Fibroblast of villous mesenchyme (primary cell): ENCODE measurements around the gene TTLL11. TPM values are rescaled to one million over a fixed set of nuclear protein-coding genes. Genes with fewer than 3 reads are reported as not detected.

Experiments used
- DNase-seq: peaks from one replicate; pipeline ENCODE4 v3.0.0-alpha.2; 2010; ENCODE audit warnings: low read depth
- H3K4me3 ChIP-seq: 2 replicates; pipeline ENCODE4 v1.5.1; 2011; ENCODE audit warnings: low read depth, mild to moderate bottlenecking, low read length
- total RNA-seq: library from RNA; depleted of rRNA; stranded (reverse); fragments of >200 nt; gene quantifications from 2 replicates; pipeline ENCODE4 v1.2.3, GENCODE V29; 2012
- TF ChIP-seq, protein P1 (sequence below): IDR thresholded peaks from 2 replicates; pipeline ENCODE4 v1.5.1; 2012; ENCODE audit warnings: low read depth, mild to moderate bottlenecking, low read length; ENCODE audit not compliant: insufficient read depth

The TTLL11 gene
- total RNA-seq, 1 donor: 4.3 TPM

DNA sequence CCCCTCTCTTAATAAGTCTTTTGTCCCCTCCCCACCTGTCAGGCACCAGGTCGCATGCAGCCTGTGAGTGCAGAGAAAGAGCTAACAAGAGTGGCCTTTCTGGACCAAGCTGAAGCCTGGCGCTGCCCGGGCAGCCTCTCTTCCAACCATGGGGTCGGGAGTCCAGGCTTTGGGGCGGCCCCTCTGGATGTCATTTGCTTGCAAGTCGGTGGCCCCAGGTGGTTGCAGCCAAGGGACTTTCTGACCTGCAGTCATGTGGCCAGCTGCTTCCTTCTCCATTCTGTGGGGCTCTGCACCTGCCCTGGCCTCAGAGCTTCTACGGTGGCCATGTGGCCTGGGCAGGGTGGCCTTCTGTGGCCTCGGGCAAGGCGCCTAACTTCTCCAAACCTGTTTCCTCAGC, 282.0 kb downstream of the TTLL11 start:
- no peak overlapping the region for H3K4me3 ChIP-seq
- TF ChIP-seq, protein P1, sequence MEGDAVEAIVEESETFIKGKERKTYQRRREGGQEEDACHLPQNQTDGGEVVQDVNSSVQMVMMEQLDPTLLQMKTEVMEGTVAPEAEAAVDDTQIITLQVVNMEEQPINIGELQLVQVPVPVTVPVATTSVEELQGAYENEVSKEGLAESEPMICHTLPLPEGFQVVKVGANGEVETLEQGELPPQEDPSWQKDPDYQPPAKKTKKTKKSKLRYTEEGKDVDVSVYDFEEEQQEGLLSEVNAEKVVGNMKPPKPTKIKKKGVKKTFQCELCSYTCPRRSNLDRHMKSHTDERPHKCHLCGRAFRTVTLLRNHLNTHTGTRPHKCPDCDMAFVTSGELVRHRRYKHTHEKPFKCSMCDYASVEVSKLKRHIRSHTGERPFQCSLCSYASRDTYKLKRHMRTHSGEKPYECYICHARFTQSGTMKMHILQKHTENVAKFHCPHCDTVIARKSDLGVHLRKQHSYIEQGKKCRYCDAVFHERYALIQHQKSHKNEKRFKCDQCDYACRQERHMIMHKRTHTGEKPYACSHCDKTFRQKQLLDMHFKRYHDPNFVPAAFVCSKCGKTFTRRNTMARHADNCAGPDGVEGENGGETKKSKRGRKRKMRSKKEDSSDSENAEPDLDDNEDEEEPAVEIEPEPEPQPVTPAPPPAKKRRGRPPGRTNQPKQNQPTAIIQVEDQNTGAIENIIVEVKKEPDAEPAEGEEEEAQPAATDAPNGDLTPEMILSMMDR: no peak
- no peak for DNase-seq

DNA sequence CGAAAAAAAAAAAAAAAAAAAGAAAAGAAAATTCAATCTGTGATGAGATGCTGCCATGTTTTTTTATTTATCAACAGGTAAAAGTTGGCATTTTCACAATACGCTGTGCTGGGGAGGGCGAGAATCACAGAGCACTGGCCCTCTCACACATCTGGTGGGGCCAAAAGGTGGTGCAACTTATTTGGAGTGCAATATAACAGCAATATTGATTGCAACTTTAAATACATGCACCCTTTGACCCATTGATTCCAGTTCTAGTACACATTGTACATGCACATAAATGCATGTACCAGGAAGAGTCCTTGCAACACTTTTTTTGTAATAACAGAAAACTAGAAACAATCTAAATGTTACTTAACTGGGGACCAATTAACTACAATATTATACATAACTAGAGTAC, 282.6 kb downstream of the TTLL11 start:
- TF ChIP-seq, protein P1: no peak
- H3K4me3 ChIP-seq: no peak overlapping the region
- no peak for DNase-seq

DNA sequence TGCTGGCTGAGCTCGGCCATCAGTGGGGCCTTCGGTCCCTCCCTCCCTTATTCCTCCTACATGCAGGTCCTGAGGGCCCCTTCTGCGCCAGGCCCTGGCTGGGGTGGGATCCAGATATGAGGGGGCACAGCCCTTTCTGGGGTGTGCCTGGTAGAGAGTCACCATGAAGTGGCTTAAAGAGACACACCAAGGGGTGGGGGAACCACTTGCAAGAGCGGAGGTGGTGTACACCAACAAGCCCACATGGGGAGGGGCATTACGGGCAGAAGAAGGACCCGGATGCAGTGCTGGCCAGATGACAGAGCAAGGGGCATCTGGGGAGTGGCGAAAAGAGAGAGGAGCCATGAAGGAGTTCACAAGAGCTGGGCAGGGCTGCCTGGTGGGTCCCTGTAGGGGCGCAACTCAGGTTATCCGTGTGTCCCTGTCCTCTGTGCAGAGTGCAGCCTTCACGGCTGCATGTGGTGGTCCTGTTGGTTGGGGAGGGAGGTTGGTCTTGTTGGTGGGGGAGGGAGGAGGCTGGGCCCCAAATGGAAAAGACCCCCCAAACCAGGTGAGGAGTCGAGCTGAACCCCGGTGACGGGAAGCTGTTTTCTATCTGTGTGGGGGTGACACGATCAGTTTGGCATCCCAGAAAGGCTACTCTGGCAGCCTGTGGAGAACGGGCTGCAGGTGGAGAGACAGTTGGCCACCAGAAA, 283.6 kb downstream of the TTLL11 start:
- H3K4me3 ChIP-seq: no peak overlapping the region
- TF ChIP-seq, protein P1: no peak
- DNase-seq: no peak

DNA sequence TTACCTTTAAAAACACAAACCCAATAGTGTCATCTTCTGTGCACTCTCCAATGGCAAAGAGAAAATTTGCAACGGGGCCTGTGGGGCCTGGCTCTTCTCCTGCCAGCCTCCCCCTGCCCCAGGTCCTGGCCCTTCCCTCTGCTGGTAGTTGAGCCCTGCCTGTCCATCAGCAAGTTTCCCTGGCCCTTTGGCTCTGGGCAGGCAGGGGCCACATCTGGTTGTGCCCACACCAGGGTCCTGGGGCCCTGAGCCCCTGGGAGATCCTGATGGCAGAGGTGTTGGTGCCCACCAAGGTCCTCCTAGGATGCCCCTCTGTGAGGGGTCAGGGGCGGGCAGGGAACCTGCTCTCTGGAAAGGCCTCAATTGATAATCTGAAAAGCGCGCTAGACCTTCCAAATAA, 284.3 kb downstream of the TTLL11 start:
- DNase-seq: no peak
- TF ChIP-seq, protein P1: no peak
- no peak overlapping the region for H3K4me3 ChIP-seq

DNA sequence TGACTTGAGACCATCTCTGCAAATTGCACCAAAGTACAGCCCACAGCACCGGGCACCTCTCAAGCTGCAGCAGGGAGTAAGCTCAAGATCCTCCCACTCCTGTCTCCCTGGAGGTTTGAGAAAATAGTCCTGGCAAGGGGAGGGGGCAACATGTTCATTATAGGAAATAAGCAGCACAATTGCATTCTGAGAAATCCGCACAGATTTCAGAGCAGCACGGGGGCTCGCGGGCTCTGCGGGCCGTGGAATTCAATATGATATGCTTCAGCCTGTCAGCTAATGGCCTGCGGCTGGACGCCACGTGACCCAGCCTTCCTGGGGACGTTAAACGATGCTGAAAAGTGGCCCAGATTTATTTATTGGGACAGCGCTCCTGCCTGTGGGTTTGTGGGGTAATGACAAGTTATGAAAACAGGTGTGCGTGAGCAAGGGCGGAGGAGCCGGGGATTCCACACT, 285.3 kb downstream of the TTLL11 start:
- DNase-seq: no peak
- TF ChIP-seq, protein P1: no peak
- no peak overlapping the region for H3K4me3 ChIP-seq

DNA sequence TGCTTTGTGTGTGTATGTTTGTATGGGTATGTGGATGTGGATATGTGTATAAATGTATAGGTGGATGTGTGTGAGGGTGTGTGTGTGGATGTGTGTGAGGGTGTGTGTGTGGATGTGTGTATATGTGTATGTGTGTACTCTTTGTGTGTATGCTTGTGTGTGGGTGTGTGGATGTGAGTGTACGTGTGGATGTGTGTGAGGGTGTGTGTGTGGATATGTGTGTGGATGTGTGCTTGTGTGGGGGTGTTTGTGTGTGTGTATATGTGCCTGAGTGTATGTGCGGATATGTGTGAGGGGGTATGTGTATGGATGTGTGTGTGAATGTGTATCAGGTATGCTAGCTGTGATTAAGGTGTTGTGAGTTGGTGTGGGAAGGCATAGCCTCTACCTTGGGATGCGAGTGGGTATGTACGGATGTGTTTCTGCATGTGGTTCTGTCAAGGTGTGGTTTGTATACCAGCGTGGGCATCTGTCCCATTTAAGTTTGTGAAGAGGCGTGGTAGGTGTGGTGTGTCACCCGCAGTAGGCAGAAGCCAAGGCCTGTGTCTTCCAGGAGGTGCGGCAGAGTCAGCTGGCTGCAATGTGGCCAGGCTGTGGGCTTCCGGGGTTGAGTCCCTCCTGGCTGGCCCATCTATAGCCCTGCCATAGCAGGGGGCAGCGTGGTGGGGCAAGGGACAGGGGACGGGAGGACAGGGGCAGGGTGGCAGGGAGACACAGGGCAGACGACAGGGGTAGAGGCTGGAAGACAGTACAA, 285.9 kb downstream of the TTLL11 start:
- DNase-seq: no peak
- TF ChIP-seq, protein P1: no peak
- H3K4me3 ChIP-seq: no peak overlapping the region

DNA sequence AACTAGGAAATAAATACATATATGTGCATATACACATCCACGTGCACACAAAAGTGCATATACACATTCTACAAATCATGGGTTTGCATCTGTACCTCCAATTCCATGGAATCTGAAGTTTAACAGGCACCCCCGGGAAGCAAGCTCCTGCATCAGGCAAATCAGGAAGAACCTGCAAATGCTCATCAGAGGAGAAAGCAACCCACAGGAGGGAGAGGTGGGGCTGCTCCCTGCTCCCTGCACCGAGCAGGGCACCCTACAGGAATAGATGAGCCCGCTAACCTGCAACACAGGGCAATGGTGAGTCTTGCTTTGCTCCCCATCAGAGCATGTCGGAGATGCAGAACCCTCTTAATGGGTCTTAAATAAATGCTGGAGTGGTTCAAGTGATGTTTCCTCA, 290.4 kb downstream of the TTLL11 start:
- TF ChIP-seq, protein P1: no peak
- H3K4me3 ChIP-seq: no peak overlapping the region
- no peak for DNase-seq
